Endothelial cell of umbilical vein (primary cell): ENCODE measurements around the gene KLRD1.

Experiments
- EZH2 ChIP-seq: IDR thresholded peaks from 2 replicates; pipeline ENCODE4 v1.6.1; 2012; ENCODE audit warnings: borderline replicate concordance, low read depth, mild to moderate bottlenecking, moderate library complexity, low read length, inconsistent platforms; ENCODE audit not compliant: severe bottlenecking
- FOS ChIP-seq: IDR thresholded peaks from 2 replicates; pipeline ENCODE4 v1.6.1; 2011; ENCODE audit warnings: mild to moderate bottlenecking, low read length, moderate library complexity, borderline replicate concordance; ENCODE audit not compliant: insufficient read depth
- POLR2A ChIP-seq: IDR thresholded peaks from 2 replicates; pipeline ENCODE4 v1.6.1; 2012; ENCODE audit warnings: low read depth, mild to moderate bottlenecking, control low read depth, low read length
- POLR2AphosphoS5 ChIP-seq: IDR thresholded peaks from 2 replicates; pipeline ENCODE4 v1.6.1; 2012; ENCODE audit warnings: low read depth, mild to moderate bottlenecking, control low read depth, low read length, moderate library complexity; ENCODE audit not compliant: insufficient read depth
- TF ChIP-seq, protein P1 (sequence below), 2 donors: IDR thresholded peaks; 1 replicate in 1 of 2; 2 replicates in 1 of 2; pipeline ENCODE4 v1.5.1; 2011; ENCODE audit warnings: low read length in 2 of 2, mild to moderate bottlenecking in 2 of 2, moderate library complexity in 2 of 2, control low read depth in 1 of 2, inconsistent platforms in 1 of 2, low read depth in 1 of 2; ENCODE audit not compliant: insufficient read depth in 1 of 2; ENCODE audit errors: extremely low read depth in 1 of 2

DNA sequence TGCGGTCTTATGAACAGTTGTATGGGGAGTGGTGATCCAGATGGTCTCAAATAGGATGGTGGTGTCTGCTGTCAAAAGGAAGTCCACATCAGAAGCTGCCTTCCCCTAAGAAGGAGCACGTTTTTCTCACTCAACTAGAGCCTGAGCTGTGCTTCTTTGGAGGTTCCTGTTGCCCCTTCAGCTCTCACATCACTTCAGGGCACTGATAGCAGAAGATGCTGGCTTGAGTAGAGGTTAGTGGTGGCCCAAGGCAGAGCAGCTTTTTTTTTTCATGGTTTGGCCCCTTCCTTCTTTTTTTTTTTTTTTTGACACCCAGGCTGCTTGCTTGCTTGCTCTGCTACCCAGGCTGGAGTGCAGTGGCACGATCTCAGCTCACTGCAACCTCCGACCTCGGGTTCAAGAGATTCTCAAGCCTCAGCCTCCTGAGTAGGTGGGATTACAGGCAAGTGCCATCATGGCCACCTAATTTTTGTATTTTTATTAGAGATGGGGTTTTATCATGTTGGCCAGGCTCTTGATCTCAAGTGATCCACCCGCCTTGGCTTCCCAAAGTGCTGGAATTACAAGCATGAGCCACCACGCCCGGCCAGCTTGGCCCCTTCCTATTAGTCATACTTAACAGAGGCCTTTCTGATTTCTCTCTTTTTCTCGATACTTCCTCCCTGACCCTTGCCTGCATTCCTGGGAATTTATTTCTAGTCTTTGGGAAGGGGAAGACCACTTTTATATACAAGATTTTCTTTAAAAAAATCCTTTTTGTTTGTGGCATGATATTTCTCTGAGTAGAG lies 31.6 kb downstream of the KLRD1 start:
- TF ChIP-seq, protein P1, sequence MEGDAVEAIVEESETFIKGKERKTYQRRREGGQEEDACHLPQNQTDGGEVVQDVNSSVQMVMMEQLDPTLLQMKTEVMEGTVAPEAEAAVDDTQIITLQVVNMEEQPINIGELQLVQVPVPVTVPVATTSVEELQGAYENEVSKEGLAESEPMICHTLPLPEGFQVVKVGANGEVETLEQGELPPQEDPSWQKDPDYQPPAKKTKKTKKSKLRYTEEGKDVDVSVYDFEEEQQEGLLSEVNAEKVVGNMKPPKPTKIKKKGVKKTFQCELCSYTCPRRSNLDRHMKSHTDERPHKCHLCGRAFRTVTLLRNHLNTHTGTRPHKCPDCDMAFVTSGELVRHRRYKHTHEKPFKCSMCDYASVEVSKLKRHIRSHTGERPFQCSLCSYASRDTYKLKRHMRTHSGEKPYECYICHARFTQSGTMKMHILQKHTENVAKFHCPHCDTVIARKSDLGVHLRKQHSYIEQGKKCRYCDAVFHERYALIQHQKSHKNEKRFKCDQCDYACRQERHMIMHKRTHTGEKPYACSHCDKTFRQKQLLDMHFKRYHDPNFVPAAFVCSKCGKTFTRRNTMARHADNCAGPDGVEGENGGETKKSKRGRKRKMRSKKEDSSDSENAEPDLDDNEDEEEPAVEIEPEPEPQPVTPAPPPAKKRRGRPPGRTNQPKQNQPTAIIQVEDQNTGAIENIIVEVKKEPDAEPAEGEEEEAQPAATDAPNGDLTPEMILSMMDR (IDR thresholded peaks at IDR 0.05; ENCODE audit: extremely low read depth in 1 of 2, insufficient read depth in 1 of 2, low read depth in 1 of 2, low read length in 2 of 2), result no peak
- TF ChIP-seq FOS (peak; percentile 59), EZH2 (no peak), POLR2AphosphoS5 (peak; percentile 34), POLR2A (no peak)
